ENCODE data around the gene KPNB1.

DNA sequence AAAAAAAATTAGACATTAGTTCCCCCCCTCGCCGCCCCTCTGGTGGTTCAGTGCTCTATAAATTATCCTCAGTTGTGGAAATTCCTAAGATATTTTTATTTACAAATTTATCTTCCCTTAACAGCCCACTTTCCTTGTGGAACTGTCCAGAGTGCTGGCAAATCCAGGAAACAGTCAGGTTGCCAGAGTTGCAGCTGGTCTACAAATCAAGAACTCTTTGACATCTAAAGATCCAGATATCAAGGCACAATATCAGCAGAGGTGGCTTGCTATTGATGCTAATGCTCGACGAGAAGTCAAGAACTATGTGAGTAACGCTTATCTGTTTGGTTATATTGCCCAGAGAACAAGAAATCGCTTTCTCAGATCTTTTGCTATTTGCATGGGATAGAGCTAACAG, 2.9 kb downstream of the KPNB1 start:
- TF ChIP-seq CTCF (IDR thresholded peaks at IDR 0.05; ENCODE audit: insufficient read depth, low read length, poor library complexity, severe bottlenecking): no peak
- no peak for TF ChIP-seq EZH2phosphoT487 (conservative IDR thresholded peaks at IDR 0.05; ENCODE audit: low read length)

Data from SU-DHL-6 (cell line).